SK-N-SH (cell line): Measurements from ENCODE around the gene CCR4. TPM values are rescaled to one million over a fixed set of nuclear protein-coding genes. Genes with fewer than 3 reads are reported as not detected.

Source experiments
- CTCF ChIA-PET: fragments of 300-600, 350-600 bp; formaldehyde crosslinking; extraction: SDS; loops from one replicate; lab custom pipeline; 2021; lab: Yijun Ruan, JAX
- POLR2A ChIA-PET: fragments of 350-600 bp; sonication (Branson Sonifier 250); formaldehyde crosslinking; extraction: SDS; loops from one replicate; lab custom pipeline; 2020; ENCODE audit warnings: antibody characterized with exemption, inconsistent platforms; lab: Yijun Ruan, JAX
- DNase-seq: peaks from one replicate; pipeline ENCODE4 v3.0.0; 2012
- H2AFZ ChIP-seq: fragments of 200-600 bp; sonication (generic); 2 replicates; pipeline ENCODE4 v1.8.1; 2016; ENCODE audit warnings: antibody characterized with exemption, mild to moderate bottlenecking, low read depth
- H3F3A ChIP-seq: fragments of 200-600 bp; sonication (generic); replicated peaks from 2 replicates; pipeline ENCODE3; 2016; ENCODE audit warnings: antibody characterized with exemption, mild to moderate bottlenecking; ENCODE audit not compliant: insufficient read depth
- H3K27ac ChIP-seq, 2 experiments: fragments of 200-500 bp in 1 of 2; fragments of 200-600 bp in 1 of 2; sonication (Bioruptor generic) in 1 of 2; sonication (generic), shearing (Covaris generic) in 1 of 2; 2 replicates each; pipeline versions ENCODE4 v1.5.1 to v1.6.1; 2014 to 2016; ENCODE audit warnings: low read depth in 2 of 2, inconsistent platforms in 1 of 2, low read length in 1 of 2, mild to moderate bottlenecking in 1 of 2, mixed read lengths in 1 of 2
- H3K27me3 ChIP-seq: fragments of 200-600 bp; sonication (generic), shearing (Covaris generic); 2 replicates; pipeline ENCODE4 v1.6.1; 2016; ENCODE audit warnings: mixed run types; ENCODE audit not compliant: insufficient read depth
- H3K36me3 ChIP-seq, 2 experiments: fragments of 200-500 bp in 1 of 2; fragments of 200-600 bp in 1 of 2; sonication (Bioruptor generic) in 1 of 2; sonication (generic) in 1 of 2; replicated peaks in 1 of 2; 2 replicates each; pipeline versions ENCODE3 to v1.5.1; 2014 to 2016; ENCODE audit warnings: low read length in 1 of 2, mild to moderate bottlenecking in 1 of 2; ENCODE audit not compliant: insufficient read depth in 2 of 2, control insufficient read depth in 1 of 2
- H3K4me1 ChIP-seq, 2 experiments: fragments of 200-500 bp in 1 of 2; fragments of 200-600 bp in 1 of 2; sonication (Bioruptor generic) in 1 of 2; sonication (generic), shearing (Covaris generic) in 1 of 2; 2 replicates each; pipeline versions ENCODE4 v1.5.1 to v1.6.1; 2014 to 2016; ENCODE audit warnings: low read depth in 1 of 2, low read length in 1 of 2, mixed run types in 1 of 2; ENCODE audit not compliant: insufficient read depth in 2 of 2, control insufficient read depth in 1 of 2
- H3K4me2 ChIP-seq: fragments of 200-600 bp; sonication (generic), shearing (Covaris generic); 2 replicates; pipeline ENCODE4 v1.6.1; 2017; ENCODE audit warnings: mixed run types
- H3K4me3 ChIP-seq, 2 experiments: fragments of 200-500 bp in 1 of 2; fragments of 200-600 bp in 1 of 2; sonication (Bioruptor generic) in 1 of 2; sonication (generic), shearing (Covaris generic) in 1 of 2; 2 replicates each; pipeline versions ENCODE4 v1.5.1 to v1.8.1; 2014 to 2016; ENCODE audit warnings: low read depth in 2 of 2, inconsistent platforms in 1 of 2, low read length in 1 of 2, mild to moderate bottlenecking in 1 of 2, mixed read lengths in 1 of 2, moderate library complexity in 1 of 2
- H3K79me2 ChIP-seq: fragments of 200-600 bp; sonication (generic); 2 replicates; pipeline ENCODE4 v1.8.1; 2017; ENCODE audit warnings: mild to moderate bottlenecking; ENCODE audit not compliant: insufficient read depth
- H3K9ac ChIP-seq: fragments of 200-600 bp; sonication (generic); 2 replicates; pipeline ENCODE4 v1.6.1; 2017; ENCODE audit warnings: mixed run types
- H3K9me2 ChIP-seq: fragments of 200-600 bp; sonication (generic); 2 replicates; pipeline ENCODE4 v1.6.1; 2017; ENCODE audit warnings: mixed run types
- H3K9me3 ChIP-seq: fragments of 200-600 bp; sonication (generic); 2 replicates; pipeline ENCODE4 v1.6.1; 2017; ENCODE audit warnings: mixed run types, mild to moderate bottlenecking, moderate library complexity
- H4K20me1 ChIP-seq: fragments of 200-600 bp; sonication (generic); 2 replicates; pipeline ENCODE4 v1.6.1; 2017; ENCODE audit warnings: mild to moderate bottlenecking, mixed run types; ENCODE audit not compliant: insufficient read depth
- CHD2 ChIP-seq: fragments of 150-350 bp; IDR thresholded peaks from 2 replicates; pipeline ENCODE4 v1.6.1; 2018; ENCODE audit warnings: low read length; ENCODE audit not compliant: partially characterized antibody
- CTCF ChIP-seq: fragments of 200-600 bp; sonication (generic); IDR thresholded peaks from 2 replicates; pipeline ENCODE4 v1.6.1; 2017; ENCODE audit warnings: antibody characterized with exemption, mild to moderate bottlenecking, moderate library complexity
- EZH2phosphoT487 ChIP-seq: fragments of 200-600 bp; sonication (generic); IDR thresholded peaks from 2 replicates; pipeline ENCODE4 v1.6.1; 2017; ENCODE audit warnings: low read depth, mixed run types, mild to moderate bottlenecking, antibody characterized with exemption, moderate library complexity, borderline replicate concordance
- FOXM1 ChIP-seq: IDR thresholded peaks from 2 replicates; pipeline ENCODE4 v1.4.0; 2012; ENCODE audit warnings: low read depth, mild to moderate bottlenecking
- GABPA ChIP-seq: IDR thresholded peaks from 2 replicates; pipeline ENCODE4 v1.4.0; 2012; ENCODE audit warnings: low read depth, mild to moderate bottlenecking
- GATA2 ChIP-seq: sonication (generic); formaldehyde crosslinking; IDR thresholded peaks from 2 replicates; pipeline ENCODE4 v1.5.0; 2020; ENCODE audit warnings: mild to moderate bottlenecking, missing genetic modification reagents
- MAX ChIP-seq: IDR thresholded peaks from 2 replicates; pipeline ENCODE4 v1.4.0; 2012; ENCODE audit warnings: low read depth
- MEF2A ChIP-seq: IDR thresholded peaks from 2 replicates; pipeline ENCODE4 v1.4.0; 2012; ENCODE audit warnings: low read depth, borderline replicate concordance
- NFIC ChIP-seq: IDR thresholded peaks from 2 replicates; pipeline ENCODE4 v1.4.0; 2012; ENCODE audit warnings: borderline replicate concordance
- NRF1 ChIP-seq: IDR thresholded peaks from 2 replicates; pipeline ENCODE4 v1.6.1; 2012; ENCODE audit warnings: low read depth, mild to moderate bottlenecking, low read length
- PBX3 ChIP-seq: IDR thresholded peaks from 2 replicates; pipeline ENCODE4; 2012
- POLR2AphosphoS5 ChIP-seq: IDR thresholded peaks from 2 replicates; pipeline ENCODE4 v1.6.1; 2012; ENCODE audit warnings: low read depth, low read length
- RAD21 ChIP-seq: IDR thresholded peaks from 2 replicates; pipeline ENCODE4 v1.6.1; 2012; ENCODE audit warnings: mild to moderate bottlenecking, low read length
- RFX5 ChIP-seq: IDR thresholded peaks from 2 replicates; pipeline ENCODE4 v1.6.1; 2012; ENCODE audit warnings: mild to moderate bottlenecking, improper control_type of control experiment, low read length
- RXRA ChIP-seq: IDR thresholded peaks from 2 replicates; pipeline ENCODE4 v1.4.0; 2012; ENCODE audit warnings: low read depth, mild to moderate bottlenecking, borderline replicate concordance
- SIN3A ChIP-seq: IDR thresholded peaks from 2 replicates; pipeline ENCODE4 v1.6.1; 2012; ENCODE audit warnings: low read depth, mild to moderate bottlenecking, low read length, moderate library complexity, borderline replicate concordance
- SMC3 ChIP-seq: IDR thresholded peaks from 2 replicates; pipeline ENCODE4 v1.6.1; 2012; ENCODE audit warnings: low read depth, low read length, improper control_type of control experiment
- TAF1 ChIP-seq: IDR thresholded peaks from 2 replicates; pipeline ENCODE4 v1.6.1; 2012; ENCODE audit warnings: low read depth, mild to moderate bottlenecking, low read length, moderate library complexity, borderline replicate concordance
- TEAD4 ChIP-seq: IDR thresholded peaks from 2 replicates; pipeline ENCODE4 v1.4.0; 2012; ENCODE audit warnings: mild to moderate bottlenecking, borderline replicate concordance; ENCODE audit not compliant: insufficient read depth
- USF1 ChIP-seq: IDR thresholded peaks from 2 replicates; pipeline ENCODE4 v1.4.0; 2012; ENCODE audit warnings: low read depth, borderline replicate concordance
- YY1 ChIP-seq: IDR thresholded peaks from 2 replicates; pipeline ENCODE4 v1.4.0; 2012; ENCODE audit warnings: low read depth, mild to moderate bottlenecking
- WGBS: methylation state at CpG from one replicate; pipeline ENCODE4 v1.1.6; 2017; ENCODE audit warnings: low lambda C conversion rate; 5-methylcytosine and 5-hydroxymethylcytosine counted together
- polyA plus RNA-seq, 3 experiments: library from polyadenylated mRNA; depleted of rRNA; stranded (reverse); fragments of >200 nt; gene quantifications; 2 replicates each; pipeline ENCODE4 v1.2.3, GENCODE V29; 2012

The CCR4 gene
- polyA plus RNA-seq, 1 of the 3 experiments (the other 2 are of a cell fraction): not detected

- no peaks in the 10 kb centered on the region for H3K9me3 ChIP-seq
- no peaks in the 10 kb centered on the region for H4K20me1 ChIP-seq
- no peaks in the 10 kb centered on the region for H3K79me2 ChIP-seq
- ChIA-PET CTCF (interaction anchor here (1.5 kb wide), 1 partner anchor 28 kb away, joined by 5 read pairs; no protein-coding TSS in a partner anchor), POLR2A (no interaction called here)
- H3K9ac ChIP-seq: no peak overlapping the region
- H3K27ac ChIP-seq: no peak overlapping the region
- no peak for TF ChIP-seq YY1
- no peak for TF ChIP-seq PBX3
- no peak for TF ChIP-seq CTCF
- no peak for TF ChIP-seq GATA2 (CRISPR knock-in tag)
- no peak for TF ChIP-seq SIN3A
- no peak for TF ChIP-seq NRF1
- TF ChIP-seq USF1: no peak
- TF ChIP-seq MEF2A: no peak
- no peak for TF ChIP-seq TAF1
- TF ChIP-seq TEAD4: no peak
- TF ChIP-seq GABPA: no peak
- TF ChIP-seq FOXM1: no peak
- TF ChIP-seq MAX: no peak
- no peak for TF ChIP-seq RXRA
- H2AFZ ChIP-seq: no peak overlapping the region
- no peak overlapping the region for H3K4me2 ChIP-seq
- no peak overlapping the region for H3K4me3 ChIP-seq
- no peaks in the 10 kb centered on the region for H3K27me3 ChIP-seq
- no peaks in the 10 kb centered on the region for H3K4me1 ChIP-seq
- whole genome bisulfite sequencing: 65% methylated on average over 6 of the region's 6 CpGs
- H3K36me3 ChIP-seq: no peaks in the 10 kb centered on the region
- H3K9me2 ChIP-seq: no peaks in the 10 kb centered on the region
- no peaks in the 10 kb centered on the region for H3F3A ChIP-seq
- no peak for DNase-seq
Observed at GRCh38 chr3:32975891-32976595, 24.6 kb downstream of the CCR4 start.

GRCh38 chr3:32977861-32978260, 26.4 kb downstream of the CCR4 start:
- H3K36me3 ChIP-seq: no peaks in the 10 kb centered on the region
- H3K9me2 ChIP-seq: no peaks in the 10 kb centered on the region
- no peaks in the 10 kb centered on the region for H3K79me2 ChIP-seq
- H2AFZ ChIP-seq: no peak overlapping the region
- H3K27ac ChIP-seq: no peak overlapping the region
- TF ChIP-seq TEAD4: no peak
- no peak for TF ChIP-seq PBX3
- TF ChIP-seq CHD2: no peak
- no peak for TF ChIP-seq MAX
- no peak for TF ChIP-seq MEF2A
- TF ChIP-seq EZH2phosphoT487: no peak
- no peak for TF ChIP-seq TAF1
- no peak for TF ChIP-seq NFIC
- no peak for TF ChIP-seq RFX5
- no peak for TF ChIP-seq RAD21
- no peak for TF ChIP-seq POLR2AphosphoS5
- TF ChIP-seq SMC3: no peak
- TF ChIP-seq USF1: no peak
- no peak for TF ChIP-seq RXRA
- no peak for DNase-seq
- no peaks in the 10 kb centered on the region for H3F3A ChIP-seq
- H3K27me3 ChIP-seq: no peaks in the 10 kb centered on the region
- H3K4me1 ChIP-seq: no peaks in the 10 kb centered on the region
- no peak overlapping the region for H3K4me3 ChIP-seq
- no peak overlapping the region for H3K4me2 ChIP-seq
- POLR2A ChIA-PET: no interaction called here
- H3K9me3 ChIP-seq: no peaks in the 10 kb centered on the region
- no peaks in the 10 kb centered on the region for H4K20me1 ChIP-seq
- CTCF ChIA-PET: interaction anchor here (1.5 kb wide), 1 partner anchor 30 kb away, joined by 5 read pairs; no protein-coding TSS in a partner anchor
- H3K9ac ChIP-seq: no peak overlapping the region
- 58% methylated on average over 10 of the region's 10 CpGs for WGBS
